HG02938 (cell line): ENCODE results near the gene VHLL.

Experiments used
- ATAC-seq: cut with Tn5 transposase; IDR thresholded peaks from one replicate; pipeline ENCODE4 v1.9.1; 2021; ENCODE audit warnings: mild to moderate bottlenecking, moderate library complexity; ENCODE audit not compliant: unreplicated experiment

The VHLL gene

GRCh38 chr1:156291226-156292061 is 7.7 kb downstream of the VHLL start:
- no peak for ATAC-seq

- no peak for ATAC-seq
Observed at GRCh38 chr1:156289857-156290256, 9.2 kb downstream of the VHLL start.

GRCh38 chr1:156286061-156286460 is 13.0 kb downstream of the VHLL start:
- ATAC-seq = no peak

- ATAC-seq = no peak
Observed at GRCh38 chr1:156285437-156285836, 13.7 kb downstream of the VHLL start.

GRCh38 chr1:156284757-156285156 is 14.3 kb downstream of the VHLL start:
- no peak for ATAC-seq

- no peak for ATAC-seq
Observed at GRCh38 chr1:156284112-156284511, 15.0 kb downstream of the VHLL start, which contains the start of gene TMEM79. Gene TMEM79, plus strand, starts transcription at chr1:156284325. Its CDS starts 902 bp downstream, at chr1:156285227.

- no peak for ATAC-seq
Observed at GRCh38 chr1:156283521-156283920, 15.6 kb downstream of the VHLL start.

- peak; percentile 78 for ATAC-seq
Observed at GRCh38 chr1:156282479-156283222, 16.5 kb downstream of the VHLL start, which contains the start of gene SMG5. Gene SMG5, minus strand, starts transcription at chr1:156282825. Its CDS starts 145 bp downstream, at chr1:156282680.

GRCh38 chr1:156281693-156282478 is 17.2 kb downstream of the VHLL start:
- ATAC-seq = no peak

GRCh38 chr1:156281281-156281680 is 17.8 kb downstream of the VHLL start:
- no peak for ATAC-seq

GRCh38 chr1:156279837-156280236 is 19.3 kb downstream of the VHLL start:
- ATAC-seq = no peak

GRCh38 chr1:156276966-156277381 is 22.1 kb downstream of the VHLL start:
- ATAC-seq = no peak

- ATAC-seq = no peak
Observed at GRCh38 chr1:156276532-156276931, 22.6 kb downstream of the VHLL start.

- ATAC-seq = no peak
Observed at GRCh38 chr1:156270314-156270713, 28.8 kb downstream of the VHLL start.

- no peak for ATAC-seq
Observed at GRCh38 chr1:156268336-156268735, 30.8 kb downstream of the VHLL start.

GRCh38 chr1:156266051-156266450 is 33.1 kb downstream of the VHLL start:
- no peak for ATAC-seq

GRCh38 chr1:156263288-156263655 is 35.8 kb downstream of the VHLL start:
- ATAC-seq = no peak

GRCh38 chr1:156262461-156263287 is 36.4 kb downstream of the VHLL start:
- ATAC-seq = no peak

GRCh38 chr1:156260896-156261295 is 38.2 kb downstream of the VHLL start:
- no peak for ATAC-seq

GRCh38 chr1:156259805-156260204 is 39.3 kb downstream of the VHLL start:
- no peak for ATAC-seq
